Stimulated activated CD4-positive, alpha-beta T cell treated with anti-CD3 and anti-CD28 coated beads, Interleukin-1b, Interleukin-23, amount 100 ng/mL, for 4 hours (primary cell): ENCODE data around the gene TMEM51.
"Not testable (repeated sequence)": the region's sequence is repeated elsewhere in the genome, so short reads cannot be mapped to it uniquely, and the experiment has no call there.

Experiments used
- DNase-seq, 2 donors: peaks; one replicate each; pipeline ENCODE4 v3.0.0-alpha.2; 2020; ENCODE audit warnings: low read depth in 2 of 2

The TMEM51 gene

DNA sequence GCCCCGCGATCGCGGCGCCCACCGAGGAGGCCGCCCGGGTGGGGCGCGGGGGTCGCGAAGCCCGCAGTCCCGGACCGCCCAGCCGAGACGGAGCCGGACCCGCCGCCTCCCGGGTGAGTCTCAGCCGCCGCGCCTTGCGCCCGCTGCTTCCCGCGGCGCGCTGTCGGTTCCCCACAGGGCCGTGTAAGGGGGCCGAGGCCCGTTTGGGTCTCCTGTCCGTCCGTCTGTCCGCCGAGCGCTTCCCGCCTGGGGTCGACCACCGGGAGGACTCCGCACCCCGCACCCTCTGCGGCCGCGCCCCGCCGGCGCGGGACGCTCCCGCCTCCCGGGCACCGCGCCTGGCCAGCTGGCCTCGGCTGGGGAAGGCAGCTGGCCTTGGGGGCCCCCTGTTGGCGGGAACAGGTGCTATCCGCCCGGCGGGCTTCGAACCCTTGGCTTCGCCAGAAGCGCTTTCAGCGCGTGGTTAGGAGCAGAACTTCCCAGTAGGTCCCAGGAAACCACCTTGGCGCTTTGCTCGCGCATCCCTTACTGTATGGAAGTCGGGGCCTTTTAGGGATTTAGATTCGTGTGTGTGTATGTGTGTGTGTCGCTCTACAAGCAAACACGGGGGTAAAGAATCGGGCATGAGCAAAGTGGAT lies 414 bp downstream of the TMEM51 start:
- peak in 1 of 2 donors; percentile 37 for DNase-seq

DNA sequence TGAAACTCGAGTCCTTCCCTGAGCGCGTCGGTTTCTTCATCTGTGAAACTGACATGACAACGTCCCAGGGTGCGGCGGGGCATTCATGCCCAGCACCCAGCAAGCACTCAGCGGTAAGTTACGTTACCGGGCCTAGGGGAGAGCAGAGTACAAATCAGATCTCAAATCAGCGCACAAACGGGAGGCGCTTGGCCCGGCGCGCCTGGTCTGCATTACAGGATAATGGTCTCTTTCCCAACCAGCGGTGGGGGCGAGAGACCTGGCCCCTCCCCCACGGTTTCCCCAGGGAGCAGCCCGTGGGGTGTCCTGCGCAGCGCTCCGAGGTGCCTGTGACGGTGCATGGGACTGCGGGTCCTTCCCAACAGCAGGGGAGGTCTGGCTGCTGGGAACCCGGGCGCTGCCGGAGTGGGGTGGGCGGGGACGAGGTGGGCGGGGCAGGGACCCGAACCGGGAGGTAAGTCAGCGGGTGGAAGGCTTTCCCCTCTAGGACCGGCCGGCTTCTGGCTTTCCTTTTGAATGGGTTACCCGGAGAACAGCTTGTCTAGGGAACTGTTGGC lies 1.0 kb downstream of the TMEM51 start:
- no peak for DNase-seq

- no peak for DNase-seq
These were observed 1.6 kb downstream of the TMEM51 start for GRCh38 chr1:15155191-15155590.

DNA sequence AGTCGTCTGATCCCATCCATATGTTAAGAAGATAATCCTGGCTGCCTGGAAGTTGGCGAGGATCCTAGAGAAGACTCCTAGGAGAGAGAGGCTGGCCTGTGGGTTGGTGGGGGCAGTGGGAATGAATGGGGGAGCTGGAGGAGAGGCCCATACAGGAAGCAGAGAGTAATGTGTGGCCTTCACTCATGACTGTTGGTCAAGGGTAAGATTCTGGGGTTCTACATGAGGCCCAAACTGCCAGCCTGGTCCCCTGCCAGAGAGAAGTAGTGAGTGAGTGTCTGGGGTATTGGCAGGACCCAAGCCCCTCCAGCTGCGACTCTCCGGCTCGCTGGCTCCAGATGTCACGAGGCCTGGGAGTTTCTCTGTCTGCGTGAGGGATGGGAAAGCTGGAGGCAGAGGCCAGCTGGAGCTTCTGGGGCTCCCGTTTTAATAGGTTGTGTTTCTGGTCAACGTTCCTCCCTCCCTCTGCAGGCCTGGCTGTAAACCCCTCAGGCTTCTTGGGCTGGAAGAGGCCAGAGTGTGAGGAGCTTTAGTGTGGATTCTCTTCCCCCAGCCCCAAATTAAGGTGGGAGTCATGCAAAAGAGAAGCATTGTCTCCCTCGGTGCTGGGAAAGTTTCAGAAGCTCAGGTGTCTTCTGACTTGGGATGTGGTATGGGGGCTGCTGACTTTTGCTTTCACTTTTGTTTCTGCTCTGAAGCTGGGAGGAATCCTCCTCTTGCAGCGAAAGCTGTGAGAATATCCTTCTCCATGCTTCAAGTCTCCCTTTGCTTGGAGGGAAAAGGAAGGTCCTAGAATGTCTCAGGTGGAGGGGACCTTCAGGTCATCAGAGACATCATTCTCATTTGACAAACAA lies 2.6 kb downstream of the TMEM51 start:
- no peak for DNase-seq

DNA sequence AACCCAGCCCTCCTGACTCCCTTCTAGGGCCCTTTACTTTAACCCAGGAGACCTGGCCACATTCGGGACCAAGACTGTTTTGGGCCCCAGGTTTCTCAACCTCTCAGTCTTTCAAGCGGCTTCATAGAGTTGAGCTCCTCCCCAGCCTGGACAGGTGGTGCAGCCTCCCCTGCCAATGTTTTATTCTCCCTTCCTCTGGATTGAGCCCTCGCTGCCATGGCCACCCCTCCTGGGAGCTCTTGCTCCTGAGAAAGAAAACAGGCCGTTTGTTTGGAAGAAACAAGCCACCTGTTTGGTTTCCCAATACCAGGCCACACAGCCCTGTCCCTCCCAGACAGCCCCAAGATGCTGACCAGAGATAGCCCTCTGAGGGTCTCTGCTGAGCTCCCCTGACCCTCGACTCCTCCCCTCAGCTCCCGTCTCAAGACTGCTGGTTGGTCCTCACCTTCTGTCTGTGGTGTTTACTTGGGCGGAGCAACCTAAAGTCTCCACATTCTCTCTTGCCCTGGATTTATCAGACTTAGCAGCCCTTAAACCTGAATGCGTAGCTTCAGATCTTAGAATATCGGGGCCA lies 3.3 kb downstream of the TMEM51 start:
- DNase-seq: no peak

DNA sequence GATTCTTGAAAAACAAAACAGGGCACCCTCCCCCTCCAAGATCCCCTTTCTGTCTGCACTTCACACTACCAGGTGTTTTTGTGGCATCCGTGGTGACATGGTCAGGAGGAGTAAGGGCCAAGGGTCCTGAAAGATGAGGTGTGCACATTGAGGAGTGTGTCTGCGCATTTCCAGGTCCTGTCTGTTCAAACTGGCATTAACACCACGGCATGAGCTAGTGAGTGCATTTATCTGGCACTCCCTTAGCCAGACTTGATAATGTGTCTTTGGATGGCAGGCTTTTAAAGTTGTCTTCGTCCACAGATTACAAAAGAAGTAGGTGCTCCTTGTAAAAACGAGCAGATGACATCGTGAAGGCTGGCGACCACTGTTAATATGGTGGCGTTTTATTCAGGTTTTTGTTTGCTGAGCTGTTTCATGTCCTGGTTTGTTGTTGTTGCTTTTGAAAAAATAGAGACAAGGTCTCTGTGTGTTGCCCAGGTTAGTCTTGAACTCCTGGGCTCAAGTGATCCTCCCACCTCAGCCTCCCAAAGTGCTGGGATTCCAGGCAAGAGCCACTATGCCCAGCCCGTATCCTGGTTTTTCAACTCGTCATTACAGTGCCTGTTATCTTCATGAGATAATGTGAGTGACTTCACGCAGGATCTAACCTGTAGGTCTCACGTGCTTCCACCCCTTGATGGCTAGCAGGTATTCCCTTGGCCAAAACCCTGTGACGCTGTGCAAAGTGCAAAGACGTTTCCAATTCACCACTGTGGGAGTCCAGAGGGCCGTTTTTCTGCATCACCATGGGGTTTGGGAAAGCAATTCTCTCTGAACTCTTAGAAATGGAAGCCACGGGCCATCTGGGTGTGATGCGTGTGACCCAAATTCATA lies 4.2 kb downstream of the TMEM51 start:
- no peak for DNase-seq

GRCh38 chr1:15158506-15159165 lies 5.1 kb downstream of the TMEM51 start:
- no peak for DNase-seq

- DNase-seq: no peak
These were observed 5.6 kb downstream of the TMEM51 start for GRCh38 chr1:15159166-15159555.

GRCh38 chr1:15160626-15161025 lies 7.1 kb downstream of the TMEM51 start:
- DNase-seq: no peak

DNA sequence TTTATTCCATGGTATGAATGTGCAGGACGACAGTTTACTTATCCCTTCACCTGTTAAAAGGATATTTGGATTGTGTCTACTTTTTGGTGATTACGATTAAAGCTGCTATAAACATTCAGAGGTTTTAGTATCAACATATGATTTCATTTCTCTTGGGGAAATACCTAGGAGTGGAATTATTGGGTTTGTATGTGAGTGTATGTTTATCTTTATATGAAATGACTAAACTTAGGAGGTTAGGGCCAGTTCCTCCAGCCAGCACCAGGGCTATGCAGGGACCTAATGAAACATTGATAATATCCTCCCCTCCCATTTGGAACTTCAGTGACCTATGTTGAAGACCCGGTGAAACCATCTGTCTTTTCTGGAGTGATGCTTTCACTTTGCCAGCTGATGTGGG lies 13.8 kb downstream of the TMEM51 start:
- DNase-seq: no peak

DNA sequence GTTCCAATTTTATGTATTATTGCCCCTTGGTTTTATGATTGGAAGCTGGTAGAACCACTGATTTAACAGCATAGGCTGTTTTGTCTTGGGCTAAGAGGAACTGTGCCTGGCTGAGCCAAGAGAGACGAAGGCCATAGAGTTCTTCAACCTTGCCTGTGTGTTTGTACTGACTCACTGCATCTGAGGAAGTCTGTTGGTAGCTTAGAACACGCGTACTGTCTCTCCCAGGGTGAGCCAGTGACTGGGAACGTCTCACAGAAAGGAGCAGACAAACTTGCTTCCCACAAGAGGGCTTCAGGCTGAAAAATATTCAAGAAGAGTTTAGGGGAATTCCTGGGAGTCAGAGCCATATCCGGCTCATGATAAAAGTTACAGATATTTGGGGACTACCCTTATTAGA lies 14.9 kb downstream of the TMEM51 start:
- no peak for DNase-seq

GRCh38 chr1:15170071-15170470 lies 16.5 kb downstream of the TMEM51 start:
- no peak for DNase-seq

DNA sequence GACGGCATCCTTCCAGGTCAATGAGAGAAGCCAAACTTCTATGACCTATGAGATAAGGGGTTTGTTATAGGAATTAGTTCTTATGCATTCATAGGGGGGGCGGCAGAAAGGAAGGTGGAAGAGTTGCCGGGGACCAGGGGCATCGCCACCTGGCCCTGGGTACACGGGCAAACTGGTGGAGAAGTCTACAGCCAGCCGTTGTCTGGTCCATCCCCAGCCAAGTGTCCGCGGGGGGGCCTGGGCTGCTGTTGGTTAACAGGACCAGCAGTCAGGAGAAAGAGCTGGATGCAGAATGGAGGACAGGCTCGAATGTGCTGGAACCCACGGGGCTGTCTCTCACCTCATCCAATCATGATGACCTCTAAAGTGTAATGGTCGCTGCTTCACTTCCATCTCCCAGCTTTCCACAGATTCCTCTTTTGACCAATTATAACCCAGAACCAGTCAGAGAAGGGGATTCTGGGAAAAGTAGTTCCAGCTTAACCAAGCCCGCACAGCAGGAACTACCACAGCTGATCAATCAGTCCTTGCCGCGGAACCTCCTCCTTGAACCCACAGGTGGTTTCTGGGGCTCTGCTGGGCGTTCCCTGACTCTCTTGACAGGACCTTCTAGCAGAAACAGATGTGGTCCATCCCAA lies 17.8 kb downstream of the TMEM51 start:
- no peak for DNase-seq

- no peak for DNase-seq
These were observed 19.1 kb downstream of the TMEM51 start for GRCh38 chr1:15172405-15173259.

DNA sequence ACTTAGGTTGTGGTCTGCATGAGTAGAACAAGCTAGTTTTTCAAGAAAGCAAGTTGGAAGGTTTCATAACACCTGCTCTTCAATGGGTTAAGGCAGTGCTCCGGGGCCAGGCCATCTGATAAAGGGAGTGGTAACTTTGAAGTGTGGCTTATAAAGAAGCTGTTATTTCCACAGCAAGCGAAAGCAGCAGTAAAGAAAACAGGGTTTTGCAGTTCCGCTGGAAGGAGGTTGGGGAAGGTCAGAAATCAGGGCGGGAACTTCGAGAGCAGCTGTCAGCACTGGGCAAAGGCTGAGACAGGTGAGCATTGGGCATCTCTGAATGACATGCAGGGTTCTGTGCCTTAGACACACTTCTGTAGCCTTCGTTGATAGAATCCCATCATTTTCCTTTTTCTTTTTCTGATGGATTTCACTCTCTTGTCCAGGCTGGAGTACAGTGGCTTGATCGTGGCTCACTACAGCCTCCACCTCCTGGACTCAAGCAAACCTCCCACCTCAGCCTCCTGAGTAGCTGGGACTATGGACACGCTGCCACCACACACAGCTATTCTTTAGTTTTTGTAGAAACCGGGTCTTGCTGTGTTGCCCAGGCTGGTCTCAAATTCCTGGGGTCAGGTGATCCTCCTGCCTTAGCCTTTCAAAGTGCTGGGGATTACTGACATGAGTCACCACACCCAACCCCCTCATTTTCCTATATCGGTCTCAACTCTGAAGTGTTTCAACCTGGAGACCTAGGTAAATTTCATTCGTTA lies 20.5 kb downstream of the TMEM51 start:
- DNase-seq: no peak

- no peak for DNase-seq
These were observed 21.1 kb downstream of the TMEM51 start for GRCh38 chr1:15174615-15174983.

GRCh38 chr1:15175324-15176094 lies 22.0 kb downstream of the TMEM51 start:
- DNase-seq: not testable (repeated sequence)

DNA sequence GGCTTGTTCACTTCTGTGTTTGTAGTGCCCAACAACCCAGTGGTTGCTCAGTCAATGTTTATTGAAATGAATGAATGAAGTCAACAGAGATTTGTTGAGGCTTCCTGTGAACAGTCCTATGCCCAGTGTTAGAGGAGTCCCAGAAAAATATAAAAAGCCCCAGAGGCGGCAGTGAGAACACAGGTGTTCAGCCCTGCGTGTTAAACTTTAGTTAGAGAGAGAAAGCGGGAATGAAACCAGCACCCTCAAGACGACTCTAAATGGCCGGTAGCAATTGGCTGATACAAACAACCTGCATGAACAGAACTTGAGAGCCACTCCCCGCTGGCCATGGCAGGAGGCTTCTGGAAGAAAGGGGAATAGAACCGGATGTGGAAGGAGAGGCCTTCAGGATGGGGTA lies 22.6 kb downstream of the TMEM51 start:
- no peak for DNase-seq
